ENCODE results near the gene GTPBP2.

Gene GTPBP2

DNA sequence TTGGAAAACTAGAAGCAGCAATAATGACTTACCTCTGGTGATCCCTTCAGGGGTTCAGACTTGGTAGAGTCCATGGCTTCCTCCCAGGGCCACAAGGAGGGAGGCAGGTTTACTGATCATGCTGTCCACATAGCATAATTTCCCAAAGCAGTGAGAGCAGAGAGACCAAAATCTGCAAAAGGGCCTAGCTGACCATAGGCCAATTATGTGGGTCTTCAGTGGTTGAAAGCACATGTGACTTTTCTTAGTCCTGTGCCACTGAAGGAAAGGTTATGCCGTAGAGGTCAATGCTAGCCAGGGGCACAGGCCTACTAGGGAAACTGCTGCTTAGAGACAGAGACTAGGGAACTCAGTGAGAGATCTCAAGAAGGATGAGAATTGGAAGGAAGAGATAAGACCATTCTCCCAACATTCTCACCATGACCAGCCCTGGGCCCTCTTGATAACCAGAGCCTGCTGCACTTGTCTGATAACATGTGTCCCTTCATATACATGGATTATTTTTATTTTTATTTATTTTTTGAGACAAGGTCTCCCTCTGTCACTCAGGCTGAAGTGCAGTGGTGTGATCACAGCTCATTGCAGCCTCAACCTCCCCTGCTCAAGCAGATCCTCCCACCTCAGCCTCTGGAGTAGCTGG is 2.0 kb upstream of the GTPBP2 start:
- no peaks in the 10 kb centered on the region for H3K9me3 ChIP-seq (ENCODE audit: control insufficient read depth, insufficient read depth, low read depth, low read length)
- H3K27ac ChIP-seq (ENCODE audit: extremely low read depth, low read depth, low read length): no peak overlapping the region
- TF ChIP-seq ZXDB (tag by site-specific recombination; IDR thresholded peaks at IDR 0.05): no peak
- TF ChIP-seq, protein P1, sequence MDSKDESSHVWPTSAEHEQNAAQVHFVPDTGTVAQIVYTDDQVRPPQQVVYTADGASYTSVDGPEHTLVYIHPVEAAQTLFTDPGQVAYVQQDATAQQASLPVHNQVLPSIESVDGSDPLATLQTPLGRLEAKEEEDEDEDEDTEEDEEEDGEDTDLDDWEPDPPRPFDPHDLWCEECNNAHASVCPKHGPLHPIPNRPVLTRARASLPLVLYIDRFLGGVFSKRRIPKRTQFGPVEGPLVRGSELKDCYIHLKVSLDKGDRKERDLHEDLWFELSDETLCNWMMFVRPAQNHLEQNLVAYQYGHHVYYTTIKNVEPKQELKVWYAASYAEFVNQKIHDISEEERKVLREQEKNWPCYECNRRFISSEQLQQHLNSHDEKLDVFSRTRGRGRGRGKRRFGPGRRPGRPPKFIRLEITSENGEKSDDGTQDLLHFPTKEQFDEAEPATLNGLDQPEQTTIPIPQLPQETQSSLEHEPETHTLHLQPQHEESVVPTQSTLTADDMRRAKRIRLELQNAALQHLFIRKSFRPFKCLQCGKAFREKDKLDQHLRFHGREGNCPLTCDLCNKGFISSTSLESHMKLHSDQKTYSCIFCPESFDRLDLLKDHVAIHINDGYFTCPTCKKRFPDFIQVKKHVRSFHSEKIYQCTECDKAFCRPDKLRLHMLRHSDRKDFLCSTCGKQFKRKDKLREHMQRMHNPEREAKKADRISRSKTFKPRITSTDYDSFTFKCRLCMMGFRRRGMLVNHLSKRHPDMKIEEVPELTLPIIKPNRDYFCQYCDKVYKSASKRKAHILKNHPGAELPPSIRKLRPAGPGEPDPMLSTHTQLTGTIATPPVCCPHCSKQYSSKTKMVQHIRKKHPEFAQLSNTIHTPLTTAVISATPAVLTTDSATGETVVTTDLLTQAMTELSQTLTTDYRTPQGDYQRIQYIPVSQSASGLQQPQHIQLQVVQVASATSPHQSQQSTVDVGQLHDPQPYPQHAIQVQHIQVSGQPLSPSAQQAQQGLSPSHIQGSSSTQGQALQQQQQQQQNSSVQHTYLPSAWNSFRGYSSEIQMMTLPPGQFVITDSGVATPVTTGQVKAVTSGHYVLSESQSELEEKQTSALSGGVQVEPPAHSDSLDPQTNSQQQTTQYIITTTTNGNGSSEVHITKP (tag by site-specific recombination; IDR thresholded peaks at IDR 0.05): peak; percentile 96
- no peak overlapping the region for H3K4me3 ChIP-seq (ENCODE audit: low read depth, low read length)
- POLR2A ChIA-PET: interaction anchor here (2.1 to 4.2 kb wide), 2 partner anchors 14 to 56 kb away, joined by 11 to 40 read pairs; partner anchors contain the start of genes MRPS18A and RSPH9
- H3K36me3 ChIP-seq (ENCODE audit: control insufficient read depth in 2 of 2, insufficient read depth in 1 of 2, low read length in 2 of 2): peaks cover 0 to 3% of the 10 kb centered on the region in 2 experiments; a peak in 1 of 3 replicates
- CTCF ChIA-PET: interaction anchor here (0.6 to 0.8 kb wide), 3 partner anchors 124 to 297 kb away, joined by 3 to 5 read pairs (median 3); no protein-coding TSS in a partner anchor
- H3K4me1 ChIP-seq (ENCODE audit: control insufficient read depth, insufficient read depth, low read length): 0 out of 2 replicates have a peak, but pooled peaks cover 8% of the 10 kb centered on the region

DNA sequence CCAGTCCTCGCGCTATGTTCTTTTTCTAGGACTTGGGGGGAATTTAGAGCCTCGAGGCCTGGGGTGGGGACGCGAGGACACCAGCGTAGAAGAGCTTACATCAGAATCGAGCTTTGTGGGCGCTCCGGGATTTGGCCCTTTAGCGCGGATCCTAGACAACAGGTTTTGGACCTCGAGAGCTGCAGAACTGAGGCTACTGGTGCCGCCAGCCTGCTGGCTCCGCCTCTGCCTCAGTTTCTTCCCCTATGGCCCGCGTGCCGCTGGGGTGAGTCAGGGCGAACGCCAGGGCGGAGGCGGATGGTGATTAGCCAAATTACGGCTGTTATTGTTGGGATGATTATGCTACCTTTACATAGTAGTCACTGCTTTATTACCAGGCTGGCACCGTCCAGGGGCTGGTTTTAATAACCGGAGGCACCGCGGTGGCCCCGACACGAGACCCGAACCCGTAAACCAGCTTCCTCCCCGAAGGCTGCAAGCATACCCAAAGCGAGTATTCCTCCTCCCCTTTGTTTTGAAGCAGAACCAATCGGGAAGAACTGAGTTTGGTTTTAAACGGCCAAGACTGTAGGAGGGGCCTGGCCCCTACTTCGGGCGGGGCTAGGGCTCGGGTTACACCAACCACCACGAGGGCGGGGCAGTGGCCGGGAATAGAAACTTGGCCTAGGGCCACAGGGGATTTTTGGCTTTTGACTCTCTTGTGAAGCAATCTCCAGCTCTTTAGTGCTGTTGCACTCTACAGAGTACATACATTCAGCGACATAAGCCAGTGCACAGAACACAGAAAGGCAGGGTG is 639 bp upstream of the GTPBP2 start:
- POLR2A ChIA-PET: interaction anchor here (0.5 to 4.2 kb wide), 41 partner anchors 8 to 758 kb away, joined by 3 to 40 read pairs (median 5); partner anchors contain the start of genes AARS2, CNPY3, HSP90AB1 and MRPS18A
- H3K4me3 ChIP-seq (ENCODE audit: low read depth, low read length): peak overlapping the region; percentile 72
- CTCF ChIA-PET: interaction anchor here (0.5 to 2.6 kb wide), 10 partner anchors 12 to 139 kb away, joined by 3 to 15 read pairs (median 4); no protein-coding TSS in a partner anchor
- no peaks in the 10 kb centered on the region for H3K9me3 ChIP-seq (ENCODE audit: control insufficient read depth, insufficient read depth, low read depth, low read length)
- 0 out of 2 replicates have a peak, but pooled peaks cover 8% of the 10 kb centered on the region for H3K4me1 ChIP-seq (ENCODE audit: control insufficient read depth, insufficient read depth, low read length)
- H3K36me3 ChIP-seq (ENCODE audit: control insufficient read depth in 2 of 2, insufficient read depth in 1 of 2, low read length in 2 of 2): peaks cover 0 to 17% of the 10 kb centered on the region in 2 experiments; a peak in 2 of 3 replicates
- H3K27ac ChIP-seq (ENCODE audit: extremely low read depth, low read depth, low read length): peak overlapping the region; percentile 89
- peak; percentile 44; the same call in 1 of the 2 replicates for TF ChIP-seq IKZF3 (tag by site-specific recombination; IDR thresholded peaks at IDR 0.05)
- no peak for TF ChIP-seq ZNF221 (tag by site-specific recombination; IDR thresholded peaks at IDR 0.05; ENCODE audit: borderline replicate concordance)
- no peak for TF ChIP-seq PRDM1 (tag by site-specific recombination; IDR thresholded peaks at IDR 0.05)
- no peak for TF ChIP-seq ZSCAN16 (tag by site-specific recombination; IDR thresholded peaks at IDR 0.05)
- TF ChIP-seq HOXD13 (CRISPR knock-in tag; IDR thresholded peaks at IDR 0.05; ENCODE audit: borderline replicate concordance): no peak
- 0 out of 2 replicates have a peak, but pooled peaks have one; percentile 38 for TF ChIP-seq ZSCAN18 (tag by site-specific recombination; IDR thresholded peaks at IDR 0.05)
- TF ChIP-seq, protein P2, sequence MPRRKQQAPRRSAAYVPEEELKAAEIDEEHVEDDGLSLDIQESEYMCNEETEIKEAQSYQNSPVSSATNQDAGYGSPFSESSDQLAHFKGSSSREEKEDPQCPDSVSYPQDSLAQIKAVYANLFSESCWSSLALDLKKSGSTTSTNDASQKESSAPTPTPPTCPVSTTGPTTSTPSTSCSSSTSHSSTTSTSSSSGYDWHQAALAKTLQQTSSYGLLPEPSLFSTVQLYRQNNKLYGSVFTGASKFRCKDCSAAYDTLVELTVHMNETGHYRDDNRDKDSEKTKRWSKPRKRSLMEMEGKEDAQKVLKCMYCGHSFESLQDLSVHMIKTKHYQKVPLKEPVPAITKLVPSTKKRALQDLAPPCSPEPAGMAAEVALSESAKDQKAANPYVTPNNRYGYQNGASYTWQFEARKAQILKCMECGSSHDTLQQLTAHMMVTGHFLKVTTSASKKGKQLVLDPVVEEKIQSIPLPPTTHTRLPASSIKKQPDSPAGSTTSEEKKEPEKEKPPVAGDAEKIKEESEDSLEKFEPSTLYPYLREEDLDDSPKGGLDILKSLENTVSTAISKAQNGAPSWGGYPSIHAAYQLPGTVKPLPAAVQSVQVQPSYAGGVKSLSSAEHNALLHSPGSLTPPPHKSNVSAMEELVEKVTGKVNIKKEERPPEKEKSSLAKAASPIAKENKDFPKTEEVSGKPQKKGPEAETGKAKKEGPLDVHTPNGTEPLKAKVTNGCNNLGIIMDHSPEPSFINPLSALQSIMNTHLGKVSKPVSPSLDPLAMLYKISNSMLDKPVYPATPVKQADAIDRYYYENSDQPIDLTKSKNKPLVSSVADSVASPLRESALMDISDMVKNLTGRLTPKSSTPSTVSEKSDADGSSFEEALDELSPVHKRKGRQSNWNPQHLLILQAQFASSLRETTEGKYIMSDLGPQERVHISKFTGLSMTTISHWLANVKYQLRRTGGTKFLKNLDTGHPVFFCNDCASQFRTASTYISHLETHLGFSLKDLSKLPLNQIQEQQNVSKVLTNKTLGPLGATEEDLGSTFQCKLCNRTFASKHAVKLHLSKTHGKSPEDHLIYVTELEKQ (tag by site-specific recombination; IDR thresholded peaks at IDR 0.05; ENCODE audit: borderline replicate concordance): no peak
- TF ChIP-seq ZNF843 (tag by site-specific recombination; IDR thresholded peaks at IDR 0.05): peak; percentile 51
- TF ChIP-seq ZNF776 (tag by site-specific recombination; IDR thresholded peaks at IDR 0.05; ENCODE audit: borderline replicate concordance): no peak
- no peak; the same call in 1 of the 2 replicates for TF ChIP-seq ZNF391 (tag by site-specific recombination; IDR thresholded peaks at IDR 0.05; ENCODE audit: borderline replicate concordance, low read depth)
- no peak for TF ChIP-seq ZNF266 (tag by site-specific recombination; IDR thresholded peaks at IDR 0.05; ENCODE audit: low read depth)
- TF ChIP-seq ZNF138 (tag by site-specific recombination; IDR thresholded peaks at IDR 0.05; ENCODE audit: borderline replicate concordance): no peak
- no peak for TF ChIP-seq ZNF555 (tag by site-specific recombination; conservative IDR thresholded peaks at IDR 0.05)
- TF ChIP-seq SCRT1 (tag by site-specific recombination; IDR thresholded peaks at IDR 0.05; ENCODE audit: borderline replicate concordance): no peak
- no peak for TF ChIP-seq ZNF16 (tag by site-specific recombination; IDR thresholded peaks at IDR 0.05; ENCODE audit: low read depth)
- peak; percentile 83 for TF ChIP-seq SP3 (tag by site-specific recombination; IDR thresholded peaks at IDR 0.05)
- peak; percentile 66; the same call in 1 of the 2 replicates for TF ChIP-seq SP7 (tag by site-specific recombination; IDR thresholded peaks at IDR 0.05)
- peak; percentile 89 for TF ChIP-seq SCRT2 (tag by site-specific recombination; IDR thresholded peaks at IDR 0.05)
- TF ChIP-seq ZNF2 (tag by site-specific recombination; IDR thresholded peaks at IDR 0.05): peak; percentile 59
- TF ChIP-seq ZFP41 (tag by site-specific recombination; IDR thresholded peaks at IDR 0.05; ENCODE audit: borderline replicate concordance): no peak
- peak; percentile 100 for TF ChIP-seq ZNF660 (tag by site-specific recombination; IDR thresholded peaks at IDR 0.05)
- no peak for TF ChIP-seq ZNF174 (tag by site-specific recombination; IDR thresholded peaks at IDR 0.05)
